ENCODE measurements around the gene CXCL8. TPM values are rescaled to one million over a fixed set of nuclear protein-coding genes. Genes with fewer than 3 reads are reported as not detected.

Gene CXCL8
- total RNA-seq, 1 donor from 2014 or later = 3.3 TPM

DNA sequence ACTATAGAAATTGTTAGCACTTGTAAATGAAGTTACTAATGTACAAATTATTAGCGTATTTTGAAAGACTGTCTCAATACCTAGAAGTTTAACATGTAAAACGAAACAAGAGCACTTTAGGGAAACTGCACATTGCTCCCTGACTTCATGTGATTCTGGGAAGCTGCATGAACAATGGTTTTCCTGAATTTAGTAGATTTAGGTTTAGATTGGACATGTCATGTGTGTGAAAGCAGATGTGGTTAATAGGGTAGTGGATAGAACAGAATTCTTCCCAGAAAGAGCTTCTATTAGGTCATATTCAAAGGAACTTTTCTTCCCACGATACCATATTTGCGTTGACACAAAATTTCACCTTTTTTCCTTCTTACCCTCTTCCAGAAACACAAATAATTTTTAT, 14.9 kb upstream of the CXCL8 start:
- no peak for DNase-seq (ENCODE audit: extremely low spot score, unreplicated experiment)
- no peaks in the 10 kb centered on the region for H3K4me1 Mint-ChIP-seq (ENCODE audit: unreplicated experiment)
- TF ChIP-seq, protein P1, sequence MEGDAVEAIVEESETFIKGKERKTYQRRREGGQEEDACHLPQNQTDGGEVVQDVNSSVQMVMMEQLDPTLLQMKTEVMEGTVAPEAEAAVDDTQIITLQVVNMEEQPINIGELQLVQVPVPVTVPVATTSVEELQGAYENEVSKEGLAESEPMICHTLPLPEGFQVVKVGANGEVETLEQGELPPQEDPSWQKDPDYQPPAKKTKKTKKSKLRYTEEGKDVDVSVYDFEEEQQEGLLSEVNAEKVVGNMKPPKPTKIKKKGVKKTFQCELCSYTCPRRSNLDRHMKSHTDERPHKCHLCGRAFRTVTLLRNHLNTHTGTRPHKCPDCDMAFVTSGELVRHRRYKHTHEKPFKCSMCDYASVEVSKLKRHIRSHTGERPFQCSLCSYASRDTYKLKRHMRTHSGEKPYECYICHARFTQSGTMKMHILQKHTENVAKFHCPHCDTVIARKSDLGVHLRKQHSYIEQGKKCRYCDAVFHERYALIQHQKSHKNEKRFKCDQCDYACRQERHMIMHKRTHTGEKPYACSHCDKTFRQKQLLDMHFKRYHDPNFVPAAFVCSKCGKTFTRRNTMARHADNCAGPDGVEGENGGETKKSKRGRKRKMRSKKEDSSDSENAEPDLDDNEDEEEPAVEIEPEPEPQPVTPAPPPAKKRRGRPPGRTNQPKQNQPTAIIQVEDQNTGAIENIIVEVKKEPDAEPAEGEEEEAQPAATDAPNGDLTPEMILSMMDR (conservative IDR thresholded peaks at IDR 0.05) = no peak
- no peak overlapping the region for H3K27ac Mint-ChIP-seq
- H3K36me3 Mint-ChIP-seq = no peaks in the 10 kb centered on the region
- no peaks in the 10 kb centered on the region for H3K9me3 Mint-ChIP-seq
- peaks cover 9% of the 10 kb centered on the region for H3K27me3 Mint-ChIP-seq
- H3K4me3 Mint-ChIP-seq = no peak overlapping the region

DNA sequence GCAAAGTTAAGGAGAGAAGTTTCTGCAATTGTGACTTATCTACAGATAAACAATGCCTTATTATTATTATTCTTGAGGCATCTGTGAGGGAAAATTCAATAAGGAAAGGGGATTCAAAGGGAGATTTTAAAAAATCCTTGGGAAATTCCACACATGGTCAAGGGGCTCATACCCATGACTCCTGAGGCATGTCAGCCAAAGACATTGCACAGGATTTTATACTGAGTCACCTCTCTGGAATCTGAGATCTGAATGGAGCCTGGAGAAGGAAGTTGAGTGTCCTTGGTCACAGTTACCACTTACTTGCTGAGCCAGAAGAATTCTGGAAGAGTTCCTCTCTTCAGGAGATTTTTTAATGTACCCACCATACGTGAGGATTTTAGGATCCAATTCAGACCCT, 14.4 kb upstream of the CXCL8 start:
- no peak overlapping the region for H3K4me3 Mint-ChIP-seq
- H3K27ac Mint-ChIP-seq = no peak overlapping the region
- H3K36me3 Mint-ChIP-seq = no peaks in the 10 kb centered on the region
- no peaks in the 10 kb centered on the region for H3K9me3 Mint-ChIP-seq
- no peaks in the 10 kb centered on the region for H3K4me1 Mint-ChIP-seq (ENCODE audit: unreplicated experiment)
- TF ChIP-seq, protein P1 (conservative IDR thresholded peaks at IDR 0.05) = no peak
- H3K27me3 Mint-ChIP-seq = peaks cover 5% of the 10 kb centered on the region
- DNase-seq (ENCODE audit: extremely low spot score, unreplicated experiment) = no peak

DNA sequence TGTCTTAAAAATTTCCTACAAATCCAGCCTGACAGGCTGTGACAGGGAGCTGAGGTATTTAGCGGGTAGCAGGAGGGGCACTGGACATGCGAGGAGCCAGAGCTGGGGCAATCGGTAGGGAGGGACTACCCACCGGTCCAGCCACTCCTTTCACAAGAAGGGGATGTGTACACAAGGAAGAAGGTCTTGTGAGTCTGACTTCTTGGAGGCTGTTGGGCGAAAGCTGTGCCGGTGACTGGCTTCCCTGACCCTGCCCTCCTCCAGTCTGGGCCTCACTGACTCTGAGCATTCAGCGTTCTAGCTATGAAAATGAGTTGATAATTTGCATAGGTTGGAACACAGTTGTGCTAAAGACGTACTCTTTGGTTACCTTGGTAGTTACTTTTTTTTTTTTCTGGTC, 12.7 kb upstream of the CXCL8 start:
- no peaks in the 10 kb centered on the region for H3K9me3 Mint-ChIP-seq
- H3K4me3 Mint-ChIP-seq = no peak overlapping the region
- H3K36me3 Mint-ChIP-seq = no peaks in the 10 kb centered on the region
- H3K27me3 Mint-ChIP-seq = peaks cover 3% of the 10 kb centered on the region
- no peak for DNase-seq (ENCODE audit: extremely low spot score, unreplicated experiment)
- no peaks in the 10 kb centered on the region for H3K4me1 Mint-ChIP-seq (ENCODE audit: unreplicated experiment)
- TF ChIP-seq, protein P1 (conservative IDR thresholded peaks at IDR 0.05) = no peak
- no peak overlapping the region for H3K27ac Mint-ChIP-seq

DNA sequence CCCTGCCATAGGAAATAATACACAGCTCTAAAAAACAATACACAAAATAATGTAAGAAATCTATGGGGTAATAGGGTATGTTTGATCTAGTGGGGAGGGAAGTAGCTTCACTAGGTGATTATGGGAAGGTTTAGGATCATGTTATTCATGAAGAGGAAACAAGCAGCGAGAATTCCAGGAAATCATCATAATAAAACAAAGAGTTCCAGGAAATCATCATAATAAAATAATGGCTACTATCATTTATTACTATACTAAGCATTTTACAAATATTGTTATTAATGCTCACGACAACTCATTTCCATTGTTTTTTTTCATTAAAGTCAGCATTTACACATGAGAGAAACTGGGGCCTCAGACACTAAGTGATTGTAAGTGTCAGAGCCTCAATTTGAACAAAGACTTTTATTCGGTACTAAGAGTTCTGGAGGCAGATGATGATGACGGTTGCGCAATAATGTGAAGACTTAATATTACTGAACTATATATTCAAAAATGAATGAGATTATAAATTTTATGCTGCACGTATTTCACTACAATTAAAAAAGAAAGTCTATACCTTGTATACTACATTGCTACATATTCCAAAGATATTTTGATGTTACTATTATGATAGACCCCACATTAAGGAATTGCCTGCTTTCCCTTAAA, 12.2 kb upstream of the CXCL8 start:
- no peak for DNase-seq (ENCODE audit: extremely low spot score, unreplicated experiment)
- H3K9me3 Mint-ChIP-seq = no peaks in the 10 kb centered on the region
- TF ChIP-seq, protein P1 (conservative IDR thresholded peaks at IDR 0.05) = no peak
- H3K27ac Mint-ChIP-seq = no peak overlapping the region
- no peaks in the 10 kb centered on the region for H3K36me3 Mint-ChIP-seq
- H3K4me3 Mint-ChIP-seq = no peak overlapping the region
- H3K27me3 Mint-ChIP-seq = peaks cover 3% of the 10 kb centered on the region
- H3K4me1 Mint-ChIP-seq (ENCODE audit: unreplicated experiment) = no peaks in the 10 kb centered on the region

DNA sequence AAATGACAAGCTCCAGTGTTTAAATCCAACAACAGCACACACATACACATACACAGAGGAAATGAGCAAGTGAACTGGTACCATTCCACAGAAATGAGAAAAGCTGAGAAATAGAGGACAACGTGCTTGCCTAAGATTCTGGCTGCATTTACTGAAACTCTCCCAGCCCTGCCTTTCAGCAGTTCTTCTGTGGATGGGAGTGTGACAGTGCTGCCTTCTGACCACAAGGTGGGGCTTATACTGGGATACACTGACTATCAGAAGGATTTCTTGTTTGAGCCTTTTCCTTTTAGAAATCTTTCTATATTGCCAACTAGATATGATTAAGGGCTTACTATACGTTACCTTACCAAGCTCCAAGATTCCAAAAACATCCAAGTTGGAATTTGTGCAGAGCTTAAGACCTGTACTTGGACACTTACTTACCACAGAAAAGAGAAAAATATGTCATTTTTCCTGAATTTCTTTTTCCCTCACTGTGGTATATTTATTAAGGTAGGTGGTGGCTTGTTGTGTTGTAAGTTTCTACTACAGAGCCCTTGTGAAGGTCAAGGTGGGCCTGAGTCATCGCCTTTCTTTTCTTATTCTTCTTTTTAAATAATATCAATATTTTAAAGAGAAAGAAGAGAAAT, 10.7 kb upstream of the CXCL8 start:
- H3K36me3 Mint-ChIP-seq = no peaks in the 10 kb centered on the region
- TF ChIP-seq, protein P1 (conservative IDR thresholded peaks at IDR 0.05) = peak; percentile 88
- H3K27me3 Mint-ChIP-seq = peaks cover 8% of the 10 kb centered on the region
- H3K27ac Mint-ChIP-seq = no peak overlapping the region
- DNase-seq (ENCODE audit: extremely low spot score, unreplicated experiment) = no peak
- peaks cover 5% of the 10 kb centered on the region for H3K4me1 Mint-ChIP-seq (ENCODE audit: unreplicated experiment)
- no peak overlapping the region for H3K4me3 Mint-ChIP-seq
- H3K9me3 Mint-ChIP-seq = no peaks in the 10 kb centered on the region
